OCI-LY3 (cell line): ENCODE measurements around the gene ABHD17A.

Experiments
- CTCF ChIP-seq: fragments of 200-600, 300-600 bp; sonication (generic); IDR thresholded peaks from 2 replicates; pipeline ENCODE4 v1.5.1; 2014; ENCODE audit warnings: antibody characterized with exemption, low read length, low read depth
- EZH2phosphoT487 ChIP-seq: fragments of 200-600 bp; shearing (Covaris generic); IDR thresholded peaks from 2 replicates; pipeline ENCODE4 v1.6.1; 2018; ENCODE audit warnings: antibody characterized with exemption, mixed run types, low read depth

- TF ChIP-seq CTCF (no peak), EZH2phosphoT487 (no peak)
Measured at GRCh38 chr19:1843116-1843515, 42.2 kb downstream of the ABHD17A start.
